Tibial nerve (tissue), 4 donors: Measurements from ENCODE around the gene TMEM94. TPM values are rescaled to one million over a fixed set of nuclear protein-coding genes. Genes with fewer than 3 reads are reported as not detected.

Experiments used
- DNase-seq, 2 donors: peaks; one replicate each; pipeline ENCODE4 v3.0.0-alpha.2; 2019; ENCODE audit warnings: low spot score in 2 of 2
- H3K27ac ChIP-seq, 4 donors: fragments of 200-600 bp; sonication (generic) in 3 of 4; one replicate each; pipeline ENCODE4 v1.5.1; 2017 to 2019; ENCODE audit warnings: mild to moderate bottlenecking in 1 of 4
- H3K27me3 ChIP-seq, 2 donors: fragments of 200-600 bp; sonication (generic) in 1 of 2; one replicate each; pipeline versions ENCODE4 v1.5.1 to v1.6.0; 2017 to 2019
- H3K36me3 ChIP-seq, 3 donors: fragments of 200-600 bp; sonication (generic); one replicate each; pipeline ENCODE4 v1.5.1; 2018 to 2019
- H3K4me1 ChIP-seq, 4 donors: fragments of 200-600 bp; sonication (generic) in 3 of 4; one replicate each; pipeline ENCODE4 v1.5.1; 2017 to 2019
- H3K4me3 ChIP-seq, 4 donors: fragments of 200-600 bp; sonication (generic) in 3 of 4; one replicate each; pipeline ENCODE4 v1.5.1; 2017 to 2019; ENCODE audit warnings: mild to moderate bottlenecking in 1 of 4, moderate library complexity in 1 of 4
- H3K9me3 ChIP-seq, 4 donors: fragments of 200-600 bp; sonication (generic) in 3 of 4; one replicate each; pipeline ENCODE4 v1.5.1; 2017 to 2019
- CTCF ChIP-seq, 5 experiments: fragments of 200-600 bp in 3 of 5; fragments of 450-650 bp in 2 of 5; sonication (generic) in 3 of 5; IDR thresholded peaks; one replicate each; pipeline ENCODE4 v1.5.1; 2016 to 2019; ENCODE audit warnings: antibody characterized with exemption in 5 of 5, mild to moderate bottlenecking in 3 of 5, moderate library complexity in 2 of 5
- EP300 ChIP-seq, 2 donors: sonication (generic); formaldehyde crosslinking; IDR thresholded peaks; one replicate each; pipeline ENCODE4 v1.6.1; 2017; ENCODE audit warnings: antibody characterized with exemption in 2 of 2, mild to moderate bottlenecking in 1 of 2
- POLR2A ChIP-seq, 2 donors: fragments of 450-650 bp; IDR thresholded peaks; one replicate each; pipeline ENCODE4 v1.6.1; 2017; ENCODE audit warnings: antibody characterized with exemption in 2 of 2, mild to moderate bottlenecking in 2 of 2, moderate library complexity in 2 of 2
- WGBS, 2 donors: methylation state at CpG; one replicate each; pipeline ENCODE4 v1.1.5; 2018; 5-methylcytosine and 5-hydroxymethylcytosine counted together
- total RNA-seq, 4 donors: library from RNA; depleted of rRNA; stranded (reverse); fragments of >200 nt; gene quantifications; one replicate each; pipeline ENCODE4 v1.1.0, GENCODE V29; 2016

TMEM94 gene
- total RNA-seq, 4 donors from 2014 or later: 84.3 to 95.1 (median 89.9) TPM

- Histone ChIP-seq H3K4me1 (peaks cover 0 to 49% (median 17%) of the 10 kb centered on the region in 4 donors), H3K9me3 (no peaks in the 10 kb centered on the region), H3K4me3 (no peak overlapping the region), H3K36me3 (peaks cover 0 to 69% (median 19%) of the 10 kb centered on the region in 3 donors), H3K27ac (peak overlapping the region in 1 of 4 donors; percentile 66), H3K27me3 (no peaks in the 10 kb centered on the region)
- no peak for TF ChIP-seq POLR2A (IDR thresholded peaks at IDR 0.05)
- no peak for TF ChIP-seq CTCF (IDR thresholded peaks at IDR 0.05)
- TF ChIP-seq EP300 (IDR thresholded peaks at IDR 0.05): no peak
- no peak for DNase-seq
- 89 to 92% methylated on average over 14 to 15 of the region's 15 CpGs for WGBS, 2 donors
Measured at GRCh38 chr17:75491680-75492079, 35.2 kb downstream of the TMEM94 start.

- H3K4me1 ChIP-seq: peaks cover 0 to 39% (median 9%) of the 10 kb centered on the region in 4 donors
- no peaks in the 10 kb centered on the region for H3K9me3 ChIP-seq
- no peaks in the 10 kb centered on the region for H3K27me3 ChIP-seq
- no peak for DNase-seq
- H3K27ac ChIP-seq: no peak overlapping the region
- peaks cover 0 to 77% (median 23%) of the 10 kb centered on the region in 3 donors for H3K36me3 ChIP-seq
- H3K4me3 ChIP-seq: no peak overlapping the region
- 93 to 95% methylated on average over 19 to 22 of the region's 23 CpGs for WGBS, 2 donors
- no peak for TF ChIP-seq POLR2A (IDR thresholded peaks at IDR 0.05)
- no peak for TF ChIP-seq CTCF (IDR thresholded peaks at IDR 0.05)
- TF ChIP-seq EP300 (IDR thresholded peaks at IDR 0.05): no peak
Measured at GRCh38 chr17:75492555-75493168, 36.2 kb downstream of the TMEM94 start.

- 93 to 95% methylated on average over 12 to 20 of the region's 23 CpGs for WGBS, 2 donors
- Histone ChIP-seq H3K27ac (no peak overlapping the region), H3K27me3 (no peaks in the 10 kb centered on the region), H3K9me3 (no peaks in the 10 kb centered on the region), H3K4me1 (peaks cover 0 to 36% (median 4%) of the 10 kb centered on the region in 4 donors), H3K36me3 (peaks cover 0 to 86% (median 23%) of the 10 kb centered on the region in 3 donors), H3K4me3 (no peak overlapping the region)
- no peak for DNase-seq
- TF ChIP-seq CTCF (IDR thresholded peaks at IDR 0.05): no peak
- no peak for TF ChIP-seq EP300 (IDR thresholded peaks at IDR 0.05)
- no peak for TF ChIP-seq POLR2A (IDR thresholded peaks at IDR 0.05)
Measured at GRCh38 chr17:75493476-75494129, 37.2 kb downstream of the TMEM94 start.

- Histone ChIP-seq H3K9me3 (no peaks in the 10 kb centered on the region), H3K4me3 (no peak overlapping the region), H3K4me1 (peaks cover 0 to 36% (median 7%) of the 10 kb centered on the region in 4 donors), H3K27me3 (no peaks in the 10 kb centered on the region), H3K36me3 (peaks cover 0 to 94% (median 23%) of the 10 kb centered on the region in 3 donors), H3K27ac (no peak overlapping the region)
- no peak for DNase-seq
- WGBS, 2 donors: 83 to 88% methylated on average over 14 of the region's 14 CpGs
- TF ChIP-seq CTCF (IDR thresholded peaks at IDR 0.05) (no peak), EP300 (IDR thresholded peaks at IDR 0.05) (no peak), POLR2A (IDR thresholded peaks at IDR 0.05) (no peak)
Measured at GRCh38 chr17:75494326-75494877, 38.0 kb downstream of the TMEM94 start.

GRCh38 chr17:75496005-75496404 is 39.6 kb downstream of the TMEM94 start:
- H3K27ac ChIP-seq: no peak overlapping the region

More at GRCh38 chr17:75496005-75496404, 39.6 kb downstream of the TMEM94 start:
- DNase-seq: no peak
- Histone ChIP-seq H3K4me1 (peaks cover 0 to 36% (median 4%) of the 10 kb centered on the region in 4 donors), H3K4me3 (no peak overlapping the region), H3K9me3 (no peaks in the 10 kb centered on the region), H3K27me3 (no peaks in the 10 kb centered on the region), H3K36me3 (peaks cover 0 to 98% (median 27%) of the 10 kb centered on the region in 3 donors)
- no peak for TF ChIP-seq POLR2A (IDR thresholded peaks at IDR 0.05)
- no peak for TF ChIP-seq CTCF (IDR thresholded peaks at IDR 0.05)
- TF ChIP-seq EP300 (IDR thresholded peaks at IDR 0.05): no peak
- 90 to 92% methylated on average over 7 to 8 of the region's 11 CpGs for WGBS, 2 donors
